HCT116 (cell line): ENCODE measurements around the gene LRCH1. TPM values are rescaled to one million over a fixed set of nuclear protein-coding genes. Genes with fewer than 3 reads are reported as not detected.

Source experiments
- ATAC-seq: fragments of 200-7000 bp; cut with Tn5 transposase; 2 replicates; pipeline ENCODE4 v1.9.1; 2020; ENCODE audit warnings: mild to moderate bottlenecking, moderate library complexity
- BruUV-seq: library from RNA; stranded (reverse); fragments of 400-500 nt; replicated peaks from 2 replicates; lab custom pipeline; 2021; lab: Mats Ljungman, UMichigan
- CTCF ChIA-PET: fragments of 300-600 bp; sonication (Branson Sonifier 250); formaldehyde crosslinking; loops from one replicate; lab custom pipeline; 2021; ENCODE audit warnings: antibody characterized with exemption; lab: Charles Lee
- POLR2A ChIA-PET: fragments of 300-600, 350-600 bp; sonication (Branson Sonifier 250); formaldehyde crosslinking; loops from one replicate; lab custom pipeline; 2021; ENCODE audit warnings: antibody characterized with exemption; lab: Charles Lee
- RAD21 ChIA-PET, 2 experiments: fragments of 300-600 bp; sonication (Branson Sonifier 250); formaldehyde crosslinking; loops; one replicate each; lab custom pipeline; 2023; ENCODE audit warnings: low total read pairs in 2 of 2; ENCODE audit not compliant: uncharacterized antibody in 2 of 2, unreplicated experiment in 2 of 2, low non-redundant PET in 1 of 2; lab: Charles Lee
- DNase-seq: peaks from one replicate; pipeline ENCODE4 v3.0.0-alpha.2; 2010; ENCODE audit warnings: low read depth, low spot score
- H2AFZ ChIP-seq: fragments of 200-600 bp; shearing (Covaris generic), sonication (generic); 2 replicates; pipeline ENCODE4 v1.6.1; 2017; ENCODE audit warnings: low read depth, mixed run types, mixed read lengths, antibody characterized with exemption, low read length; ENCODE audit not compliant: poor library complexity, severe bottlenecking
- H3K27ac ChIP-seq: 2 replicates; pipeline ENCODE4 v1.5.1; 2012; ENCODE audit warnings: low read depth, low read length
- H3K27me3 ChIP-seq: fragments of 200-600 bp; sonication (generic); 2 replicates; pipeline ENCODE4 v1.6.1; 2016; ENCODE audit warnings: mixed run types, low read length, mixed read lengths; ENCODE audit not compliant: insufficient read depth
- H3K36me3 ChIP-seq, 2 experiments: fragments of 200-500 bp in 1 of 2; fragments of 200-600 bp in 1 of 2; sonication (Bioruptor generic) in 1 of 2; sonication (generic) in 1 of 2; 2 replicates each; pipeline versions ENCODE4 v1.5.1 to v1.6.1; 2014 to 2016; ENCODE audit warnings: low read length in 2 of 2, inconsistent platforms in 1 of 2, mixed read lengths in 1 of 2, mixed run types in 1 of 2; ENCODE audit not compliant: insufficient read depth in 2 of 2, control insufficient read depth in 1 of 2
- H3K4me1 ChIP-seq, 2 experiments: fragments of 200-600 bp in 1 of 2; sonication (generic) in 1 of 2; 2 replicates each; pipeline versions ENCODE4 v1.5.1 to v1.6.1; 2012 to 2017; ENCODE audit warnings: low read length in 2 of 2, inconsistent platforms in 1 of 2, mild to moderate bottlenecking in 1 of 2, mixed read lengths in 1 of 2, mixed run types in 1 of 2, moderate library complexity in 1 of 2; ENCODE audit not compliant: insufficient read depth in 2 of 2, control insufficient read depth in 1 of 2
- H3K4me2 ChIP-seq: fragments of 200-600 bp; sonication (generic); 2 replicates; pipeline ENCODE4 v1.6.1; 2017; ENCODE audit warnings: mixed run types, low read length, mixed read lengths
- H3K4me3 ChIP-seq, 2 experiments: fragments of 200-600 bp in 1 of 2; sonication (generic) in 1 of 2; replicated peaks in 1 of 2; 2 replicates each; pipeline ENCODE4 v1.5.1; 2011 to 2016; ENCODE audit warnings: low read length in 2 of 2, control low read depth in 1 of 2, low read depth in 1 of 2, mild to moderate bottlenecking in 1 of 2, mixed read lengths in 1 of 2, mixed run types in 1 of 2
- H3K79me2 ChIP-seq: fragments of 200-600 bp; sonication (generic); 2 replicates; pipeline ENCODE4 v1.6.1; 2017; ENCODE audit warnings: mild to moderate bottlenecking, mixed run types, low read length, moderate library complexity, mixed read lengths; ENCODE audit not compliant: insufficient read depth
- H3K9ac ChIP-seq: fragments of 200-600 bp; sonication (generic); 2 replicates; pipeline ENCODE4 v1.6.1; 2016; ENCODE audit warnings: low read length, mixed read lengths
- H3K9me2 ChIP-seq: fragments of 200-600 bp; sonication (generic), shearing (Covaris generic); 2 replicates; pipeline ENCODE4 v1.6.1; 2017; ENCODE audit warnings: mixed run types, mild to moderate bottlenecking, moderate library complexity; ENCODE audit not compliant: insufficient read depth
- H3K9me3 ChIP-seq, 2 experiments: fragments of 200-500 bp in 1 of 2; fragments of 200-600 bp in 1 of 2; sonication (Bioruptor generic) in 1 of 2; sonication (generic) in 1 of 2; 2 replicates each; pipeline ENCODE4 v1.6.1; 2014 to 2017; ENCODE audit warnings: low read length in 2 of 2, mixed read lengths in 2 of 2, inconsistent platforms in 1 of 2, low read depth in 1 of 2, mild to moderate bottlenecking in 1 of 2, mixed run types in 1 of 2, moderate library complexity in 1 of 2; ENCODE audit not compliant: control insufficient read depth in 1 of 2, insufficient read depth in 1 of 2
- H4K20me1 ChIP-seq: fragments of 200-600 bp; sonication (generic), shearing (Covaris generic); 2 replicates; pipeline ENCODE4 v1.6.1; 2017; ENCODE audit warnings: mixed run types, mild to moderate bottlenecking, moderate library complexity; ENCODE audit not compliant: insufficient read depth
- ATF3 ChIP-seq: IDR thresholded peaks from 2 replicates; pipeline ENCODE4 v1.6.1; 2012
- CEBPB ChIP-seq: IDR thresholded peaks from 2 replicates; pipeline ENCODE4 v1.6.1; 2012; ENCODE audit warnings: low read depth
- CTCF ChIP-seq, 3 experiments: fragments of 200-600 bp in 1 of 3; sonication (generic) in 1 of 3; IDR thresholded peaks in 2 of 3; conservative IDR thresholded peaks in 1 of 3; 2 replicates each; pipeline ENCODE4 v1.5.1; 2012 to 2017; ENCODE audit warnings: low read depth in 2 of 3, low read length in 2 of 3, antibody characterized with exemption in 1 of 3, borderline replicate concordance in 1 of 3, control low read depth in 1 of 3, mild to moderate bottlenecking in 1 of 3, mixed read lengths in 1 of 3, mixed run types in 1 of 3, moderate library complexity in 1 of 3; ENCODE audit not compliant: insufficient read depth in 1 of 3
- EGR1 ChIP-seq: IDR thresholded peaks from 2 replicates; pipeline ENCODE4 v1.6.1; 2012; ENCODE audit warnings: low read depth
- ELF1 ChIP-seq: IDR thresholded peaks from 2 replicates; pipeline ENCODE4 v1.6.1; 2012; ENCODE audit warnings: low read depth, borderline replicate concordance
- EZH2 ChIP-seq: fragments of 200-600 bp; sonication (generic); IDR thresholded peaks from 2 replicates; pipeline ENCODE4 v1.6.1; 2017; ENCODE audit warnings: antibody characterized with exemption, mixed run types
- FOSL1 ChIP-seq: IDR thresholded peaks from 2 replicates; pipeline ENCODE4 v1.6.1; 2012; ENCODE audit warnings: low read depth
- MAX ChIP-seq: IDR thresholded peaks from 2 replicates; pipeline ENCODE4 v1.6.1; 2012
- POLR2A ChIP-seq: IDR thresholded peaks from 2 replicates; pipeline ENCODE4 v1.7.0; 2011; ENCODE audit warnings: borderline replicate concordance; ENCODE audit not compliant: insufficient read depth, insufficient read length; ENCODE audit errors: extremely low read depth
- POLR2AphosphoS5 ChIP-seq: IDR thresholded peaks from 2 replicates; pipeline ENCODE4 v1.6.1; 2011; ENCODE audit warnings: mild to moderate bottlenecking, low read depth, low read length, moderate library complexity
- REST ChIP-seq: IDR thresholded peaks from 2 replicates; pipeline ENCODE4 v1.6.1; 2012; ENCODE audit warnings: low read depth
- SIN3A ChIP-seq: IDR thresholded peaks from 2 replicates; pipeline ENCODE4 v1.6.1; 2012; ENCODE audit warnings: low read depth
- SP1 ChIP-seq: IDR thresholded peaks from 2 replicates; pipeline ENCODE4 v1.6.1; 2012; ENCODE audit warnings: low read depth
- SRF ChIP-seq: IDR thresholded peaks from 2 replicates; pipeline ENCODE4 v1.6.1; 2012; ENCODE audit warnings: low read depth
- TCF7L2 ChIP-seq: IDR thresholded peaks from 2 replicates; pipeline ENCODE4 v1.7.0; 2011; ENCODE audit warnings: borderline replicate concordance, inconsistent platforms; ENCODE audit not compliant: insufficient read depth, insufficient read length; ENCODE audit errors: extremely low read depth
- YY1 ChIP-seq: IDR thresholded peaks from 2 replicates; pipeline ENCODE4 v1.6.1; 2011; ENCODE audit warnings: low read length, low read depth, moderate library complexity, mild to moderate bottlenecking; ENCODE audit not compliant: insufficient replicate concordance; ENCODE audit errors: extremely low read depth
- ZFX ChIP-seq: fragments of 450-650 bp; IDR thresholded peaks from 2 replicates; pipeline ENCODE4 v1.6.1; 2017
- intact Hi-C: fragments of 100-400 bp; cut with micrococcal nuclease; formaldehyde crosslinking; loops from 2 replicates; pipeline ENCODE4 v1.10.0; 2022
- total RNA-seq: library from RNA; stranded (reverse); gene quantifications from one replicate; pipeline ENCODE4 v1.2.1, GENCODE V29; 2021; ENCODE audit not compliant: unreplicated experiment

The LRCH1 gene
- total RNA-seq, 1 experiment from 2014 or later: 15.6 TPM

- POLR2A ChIA-PET: no interaction called here
- H3K9ac ChIP-seq: no peak overlapping the region
- intact Hi-C loops: no loop called here
- TF ChIP-seq CTCF (IDR thresholded peaks at IDR 0.05 in 2 of 3, conservative IDR thresholded peaks at IDR 0.05 in 1 of 3; ENCODE audit: borderline replicate concordance in 1 of 3, insufficient read depth in 1 of 3, low read depth in 2 of 3, low read length in 2 of 3) (no peak), MAX (no peak), POLR2A (no peak), YY1 (no peak), SP1 (no peak), EZH2 (no peak), FOSL1 (no peak), SIN3A (no peak), SRF (no peak), TCF7L2 (no peak), ZFX (no peak), ELF1 (no peak), REST (no peak), EGR1 (no peak), POLR2AphosphoS5 (no peak), CEBPB (no peak), ATF3 (no peak)
- H3K79me2 ChIP-seq: peaks cover 56% of the 10 kb centered on the region
- CTCF ChIA-PET: interaction anchor here (1.4 kb wide), 1 partner anchor 27 kb away, joined by 3 read pairs; no protein-coding TSS in a partner anchor
- peaks cover 5 to 17% of the 10 kb centered on the region in 2 experiments for H3K4me1 ChIP-seq
- H3K4me3 ChIP-seq: no peak overlapping the region
- ATAC-seq (no peak), DNase-seq (no peak)
- no peaks in the 10 kb centered on the region for H3K27me3 ChIP-seq
- RAD21 ChIA-PET: no interaction called here
- BruUV-seq: no TSS peak
- H3K9me3 ChIP-seq: no peaks in the 10 kb centered on the region
- H3K36me3 ChIP-seq: no peaks in the 10 kb centered on the region
- H3K4me2 ChIP-seq: no peak overlapping the region
- H4K20me1 ChIP-seq: no peaks in the 10 kb centered on the region
- no peaks in the 10 kb centered on the region for H3K9me2 ChIP-seq
- no peak overlapping the region for H2AFZ ChIP-seq
- H3K27ac ChIP-seq: no peak overlapping the region
Measured at GRCh38 chr13:46630431-46631178, 77.6 kb downstream of the LRCH1 start.
